GM12878 (cell line): ENCODE measurements around the gene PTPRD. TPM values are rescaled to one million over a fixed set of nuclear protein-coding genes. Genes with fewer than 3 reads are reported as not detected.

Experiments
- ATAC-seq: fragments of 200-7000 bp; cut with Tn5 transposase; 3 replicates; pipeline ENCODE4 v1.9.1; 2020; ENCODE audit warnings: mild to moderate bottlenecking, moderate library complexity
- BruUV-seq: library from RNA; stranded (reverse); fragments of 400-500 nt; replicated peaks from 2 replicates; lab custom pipeline; 2021; lab: Mats Ljungman, UMichigan
- CTCF ChIA-PET: fragments of 300-600 bp; sonication (Branson Sonifier 250); formaldehyde crosslinking; extraction: SDS; loops from one replicate; lab custom pipeline; 2021; ENCODE audit warnings: inconsistent platforms; lab: Yijun Ruan, JAX
- POLR2A ChIA-PET: fragments of 350-600 bp; formaldehyde crosslinking; extraction: SDS; loops from one replicate; lab custom pipeline; 2021; ENCODE audit warnings: inconsistent platforms; lab: Charles Lee
- RAD21 ChIA-PET: fragments of 300-600 bp; sonication (Branson Sonifier 250); formaldehyde crosslinking; loops from one replicate; lab custom pipeline; 2023; ENCODE audit warnings: antibody characterized with exemption; ENCODE audit not compliant: unreplicated experiment; lab: Charles Lee
- SMC1A ChIA-PET: fragments of 300-600 bp; sonication (Branson Sonifier 250); formaldehyde crosslinking; loops from one replicate; lab custom pipeline; 2023; ENCODE audit not compliant: unreplicated experiment, uncharacterized antibody; lab: Charles Lee
- DNase-seq: peaks from one replicate; pipeline ENCODE4 v3.0.0-alpha.2; 2011; ENCODE audit warnings: low read depth, low spot score
- FAIRE-seq: peaks from 3 replicates; lab custom pipeline; 2011; peaks lifted over from hg19 to GRCh38; lab: Jason Lieb, UNC
- H2AFZ ChIP-seq: 2 replicates; pipeline ENCODE4 v1.6.0; 2011; ENCODE audit warnings: low read depth, low read length, control low read depth; ENCODE audit not compliant: control insufficient read depth
- H3K27ac ChIP-seq: 2 replicates; pipeline ENCODE4 v1.5.1; 2011; ENCODE audit warnings: control low read depth; ENCODE audit not compliant: control insufficient read depth, insufficient read depth
- H3K27me3 ChIP-seq, 2 experiments: replicated peaks in 1 of 2; 2 replicates each; pipeline versions ENCODE4 v1.6.0 to v1.6.1; 2011; ENCODE audit warnings: low read length in 1 of 2; ENCODE audit not compliant: control insufficient read depth in 2 of 2, insufficient read depth in 2 of 2
- H3K36me3 ChIP-seq, 2 experiments: 2 replicates each; pipeline ENCODE4 v1.5.1; 2011; ENCODE audit warnings: low read length in 1 of 2; ENCODE audit not compliant: control insufficient read depth in 2 of 2, insufficient read depth in 2 of 2
- H3K4me1 ChIP-seq: 2 replicates; pipeline ENCODE4 v1.6.1; 2011; ENCODE audit warnings: mild to moderate bottlenecking, low read length, moderate library complexity, mixed read lengths; ENCODE audit not compliant: control insufficient read depth, insufficient read depth
- H3K4me2 ChIP-seq: 2 replicates; pipeline ENCODE4 v1.6.0; 2011; ENCODE audit warnings: control low read depth; ENCODE audit not compliant: control insufficient read depth, insufficient read depth
- H3K4me3 ChIP-seq: fragments of 200-600 bp; sonication (generic); 2 replicates; pipeline ENCODE4 v1.5.1; 2016
- H3K79me2 ChIP-seq: 2 replicates; pipeline ENCODE4 v1.6.0; 2011; ENCODE audit warnings: low read length; ENCODE audit not compliant: control insufficient read depth, insufficient read depth
- H3K9ac ChIP-seq: 2 replicates; pipeline ENCODE4 v1.8.0; 2011; ENCODE audit warnings: low read length, control low read depth, mixed read lengths; ENCODE audit not compliant: control insufficient read depth, insufficient read depth
- H3K9me3 ChIP-seq: replicated peaks from 3 replicates; pipeline ENCODE4 v1.5.1; 2011; ENCODE audit warnings: mild to moderate bottlenecking, low read length; ENCODE audit not compliant: control insufficient read depth, insufficient read depth
- H4K20me1 ChIP-seq: 2 replicates; pipeline ENCODE4 v1.6.0; 2011; ENCODE audit not compliant: control insufficient read depth, insufficient read depth
- CHD4 ChIP-seq: fragments of 200-600 bp; sonication (generic); IDR thresholded peaks from 2 replicates; pipeline ENCODE4 v1.6.1; 2016; ENCODE audit warnings: mild to moderate bottlenecking
- CREM ChIP-seq: IDR thresholded peaks from 2 replicates; pipeline ENCODE4 v1.6.1; 2014; ENCODE audit warnings: antibody characterized with exemption, low read depth
- EGR1 ChIP-seq, 2 experiments: IDR thresholded peaks; 1 replicate in 1 of 2; 2 replicates in 1 of 2; pipeline ENCODE4 v1.6.1; 2011 to 2012; ENCODE audit warnings: low read depth in 2 of 2, low read length in 2 of 2, borderline replicate concordance in 1 of 2, mild to moderate bottlenecking in 1 of 2, moderate library complexity in 1 of 2
- IKZF2 ChIP-seq, 2 experiments: fragments of 450-650 bp; IDR thresholded peaks; 2 replicates each; pipeline ENCODE4 v1.6.1; 2017; ENCODE audit warnings: mild to moderate bottlenecking in 2 of 2, moderate library complexity in 2 of 2
- MEF2A ChIP-seq: IDR thresholded peaks from 2 replicates; pipeline ENCODE4 v1.6.1; 2011; ENCODE audit warnings: low read depth, mild to moderate bottlenecking, low read length, moderate library complexity; ENCODE audit not compliant: insufficient read depth
- SMAD1 ChIP-seq: fragments of 450-650 bp; IDR thresholded peaks from 2 replicates; pipeline ENCODE4 v1.6.1; 2018; ENCODE audit warnings: mild to moderate bottlenecking, low read depth; ENCODE audit not compliant: partially characterized antibody
- TCF12 ChIP-seq: IDR thresholded peaks from 2 replicates; pipeline ENCODE4 v1.6.1; 2011; ENCODE audit warnings: low read depth, mild to moderate bottlenecking, low read length
- WGBS: methylation state at CpG from one replicate; pipeline ENCODE4 v1.1.6; 2016; ENCODE audit warnings: low lambda C conversion rate; ENCODE audit not compliant: insufficient replicate concordance, insufficient coverage; ENCODE audit errors: missing lambda C conversion rate; 5-methylcytosine and 5-hydroxymethylcytosine counted together
- in situ Hi-C: fragments of 300-500 bp; cut with MboI; formaldehyde crosslinking; loops from 9 replicates; pipeline ENCODE4 v1.14.3; 2018; ENCODE audit warnings: mixed read lengths
- intact Hi-C: fragments of 100-400 bp; cut with micrococcal nuclease; formaldehyde crosslinking; loops from one replicate; pipeline ENCODE4 v1.14.2; 2022; ENCODE audit not compliant: unreplicated experiment
- polyA plus RNA-seq, 11 experiments: library from polyadenylated mRNA; depleted of rRNA in 4 of 11; unstranded in 6 of 11; stranded (reverse) in 5 of 11; fragments of >200 nt; fragmentation: Nextera tagmentation in 4 of 11; fragmentation: Illumina TruSeq in 1 of 11; extraction: Ambion mirVana in 4 of 11; extraction: Trizol in 1 of 11; gene quantifications; 1 replicate in 1 of 11; 2 replicates in 10 of 11; pipeline versions ENCODE4 v1.2.1 to v1.2.3, GENCODE V29; 2011 to 2016; ENCODE audit warnings: inconsistent platforms in 2 of 11, missing spikeins in 2 of 11, low read depth in 1 of 11
- total RNA-seq, 4 experiments: library from RNA; depleted of rRNA in 3 of 4; stranded (reverse); fragments of >200 nt in 3 of 4; fragmentation: Illumina TruSeq in 1 of 4; extraction: Trizol in 1 of 4; gene quantifications; 2 replicates each; pipeline versions ENCODE4 v1.2.1 to v1.2.3, GENCODE V29; 2013 to 2021
- TF ChIP-seq, protein P1 (sequence below): fragments of 450-650 bp; conservative IDR thresholded peaks from 2 replicates; pipeline ENCODE4 v1.6.1; 2017; ENCODE audit warnings: mild to moderate bottlenecking, moderate library complexity
- TF ChIP-seq, protein P2 (sequence below): IDR thresholded peaks from 2 replicates; pipeline ENCODE4 v1.6.1; 2012; ENCODE audit warnings: low read length, inconsistent platforms
- TF ChIP-seq, protein P3 (sequence below): fragments of 450-650 bp; IDR thresholded peaks from 2 replicates; pipeline ENCODE4 v1.6.1; 2014; ENCODE audit warnings: mild to moderate bottlenecking

Gene PTPRD
- total and polyA plus RNA-seq, 10 of the 15 experiments (the other 5 are each of a cell fraction or from before 2014, with no cell fraction given): under 0.01 to 0.05 (median 0.01) TPM; not detected in 7

DNA sequence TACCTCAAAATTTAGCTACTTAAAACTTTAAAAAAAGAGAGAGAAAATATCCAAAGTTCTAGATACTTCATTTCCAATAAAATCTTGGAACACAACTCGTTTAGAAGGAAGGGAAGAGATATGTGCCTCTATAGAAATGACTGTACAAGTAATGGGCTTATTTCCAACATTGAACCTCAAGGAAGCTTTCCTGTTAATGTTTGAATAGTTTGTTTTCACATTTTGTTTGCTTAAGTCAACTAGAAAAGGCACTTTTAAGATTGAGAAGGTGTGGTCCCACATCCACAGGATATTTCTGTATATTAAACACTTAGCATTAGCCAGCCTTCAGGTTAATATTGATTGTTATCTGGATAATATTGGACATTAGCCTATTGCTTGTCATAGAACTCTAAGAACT lies 384.7 kb downstream of the PTPRD start:
- CTCF ChIA-PET: no interaction called here
- Histone ChIP-seq H2AFZ (no peak overlapping the region), H3K9me3 (no peaks in the 10 kb centered on the region), H3K27ac (no peak overlapping the region), H3K36me3 (no peaks in the 10 kb centered on the region), H3K4me1 (no peaks in the 10 kb centered on the region), H3K4me2 (no peak overlapping the region), H4K20me1 (no peaks in the 10 kb centered on the region)
- DNase-seq (no peak), ATAC-seq (no peak), FAIRE-seq (no peak)
- in situ Hi-C loops (no loop called here), intact Hi-C loops (no loop called here)
- no TSS peak for BruUV-seq
- SMC1A ChIA-PET: interaction anchor here (1.4 kb wide), 1 partner anchor 46 kb away, joined by 4 read pairs; no protein-coding TSS in a partner anchor
- TF ChIP-seq, protein P1, sequence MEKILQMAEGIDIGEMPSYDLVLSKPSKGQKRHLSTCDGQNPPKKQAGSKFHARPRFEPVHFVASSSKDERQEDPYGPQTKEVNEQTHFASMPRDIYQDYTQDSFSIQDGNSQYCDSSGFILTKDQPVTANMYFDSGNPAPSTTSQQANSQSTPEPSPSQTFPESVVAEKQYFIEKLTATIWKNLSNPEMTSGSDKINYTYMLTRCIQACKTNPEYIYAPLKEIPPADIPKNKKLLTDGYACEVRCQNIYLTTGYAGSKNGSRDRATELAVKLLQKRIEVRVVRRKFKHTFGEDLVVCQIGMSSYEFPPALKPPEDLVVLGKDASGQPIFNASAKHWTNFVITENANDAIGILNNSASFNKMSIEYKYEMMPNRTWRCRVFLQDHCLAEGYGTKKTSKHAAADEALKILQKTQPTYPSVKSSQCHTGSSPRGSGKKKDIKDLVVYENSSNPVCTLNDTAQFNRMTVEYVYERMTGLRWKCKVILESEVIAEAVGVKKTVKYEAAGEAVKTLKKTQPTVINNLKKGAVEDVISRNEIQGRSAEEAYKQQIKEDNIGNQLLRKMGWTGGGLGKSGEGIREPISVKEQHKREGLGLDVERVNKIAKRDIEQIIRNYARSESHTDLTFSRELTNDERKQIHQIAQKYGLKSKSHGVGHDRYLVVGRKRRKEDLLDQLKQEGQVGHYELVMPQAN: no peak
- TF ChIP-seq, all 136 proteins: peak for 0
- WGBS: 0% methylated on average over 1 of the region's 1 CpG
- RAD21 ChIA-PET: no interaction called here
- Histone ChIP-seq H3K4me3 (no peak overlapping the region), H3K9ac (no peak overlapping the region), H3K79me2 (no peaks in the 10 kb centered on the region), H3K27me3 (no peaks in the 10 kb centered on the region)
- POLR2A ChIA-PET: no interaction called here

DNA sequence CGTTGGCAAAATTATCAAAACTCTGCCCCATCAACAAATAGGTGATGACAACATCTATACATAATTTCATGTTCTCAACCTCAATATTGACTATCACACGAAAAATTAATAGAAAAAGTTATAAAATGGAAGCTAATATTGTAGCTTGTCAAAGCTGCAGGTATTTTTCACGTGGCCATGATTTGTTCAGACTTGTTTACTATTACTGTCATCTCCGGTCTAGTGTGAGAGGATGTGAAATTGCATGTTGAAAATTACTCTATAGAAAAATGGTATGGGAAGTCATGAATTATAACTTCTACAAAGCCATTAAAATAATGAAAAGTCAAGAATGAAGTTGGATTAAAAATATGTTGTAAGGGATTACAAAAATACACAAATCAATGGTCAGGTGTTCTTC lies 385.8 kb downstream of the PTPRD start:
- Histone ChIP-seq H3K4me2 (no peak overlapping the region), H3K9me3 (no peaks in the 10 kb centered on the region), H3K9ac (no peak overlapping the region), H4K20me1 (no peaks in the 10 kb centered on the region), H2AFZ (no peak overlapping the region), H3K79me2 (no peaks in the 10 kb centered on the region), H3K4me3 (no peak overlapping the region), H3K36me3 (no peaks in the 10 kb centered on the region), H3K4me1 (no peaks in the 10 kb centered on the region), H3K27ac (no peak overlapping the region), H3K27me3 (no peaks in the 10 kb centered on the region)
- no TSS peak for BruUV-seq
- in situ Hi-C loops (no loop called here), intact Hi-C loops (no loop called here)
- ChIA-PET CTCF (no interaction called here), SMC1A (no interaction called here), RAD21 (no interaction called here), POLR2A (no interaction called here)
- WGBS: 36% methylated on average over 4 of the region's 4 CpGs
- no peak for FAIRE-seq
- DNase-seq: no peak
- ATAC-seq: no peak
- TF ChIP-seq TCF12 (no peak), SMAD1 (no peak), IKZF2 (IDR thresholded peaks at IDR 0.05) (no peak), EGR1 (IDR thresholded peaks at IDR 0.05; ENCODE audit: borderline replicate concordance in 1 of 2, low read depth in 2 of 2, low read length in 2 of 2) (no peak), MEF2A (no peak), CREM (no peak), CHD4 (no peak)
- TF ChIP-seq, protein P2, sequence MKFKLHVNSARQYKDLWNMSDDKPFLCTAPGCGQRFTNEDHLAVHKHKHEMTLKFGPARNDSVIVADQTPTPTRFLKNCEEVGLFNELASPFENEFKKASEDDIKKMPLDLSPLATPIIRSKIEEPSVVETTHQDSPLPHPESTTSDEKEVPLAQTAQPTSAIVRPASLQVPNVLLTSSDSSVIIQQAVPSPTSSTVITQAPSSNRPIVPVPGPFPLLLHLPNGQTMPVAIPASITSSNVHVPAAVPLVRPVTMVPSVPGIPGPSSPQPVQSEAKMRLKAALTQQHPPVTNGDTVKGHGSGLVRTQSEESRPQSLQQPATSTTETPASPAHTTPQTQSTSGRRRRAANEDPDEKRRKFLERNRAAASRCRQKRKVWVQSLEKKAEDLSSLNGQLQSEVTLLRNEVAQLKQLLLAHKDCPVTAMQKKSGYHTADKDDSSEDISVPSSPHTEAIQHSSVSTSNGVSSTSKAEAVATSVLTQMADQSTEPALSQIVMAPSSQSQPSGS: no peak
- TF ChIP-seq, protein P3, sequence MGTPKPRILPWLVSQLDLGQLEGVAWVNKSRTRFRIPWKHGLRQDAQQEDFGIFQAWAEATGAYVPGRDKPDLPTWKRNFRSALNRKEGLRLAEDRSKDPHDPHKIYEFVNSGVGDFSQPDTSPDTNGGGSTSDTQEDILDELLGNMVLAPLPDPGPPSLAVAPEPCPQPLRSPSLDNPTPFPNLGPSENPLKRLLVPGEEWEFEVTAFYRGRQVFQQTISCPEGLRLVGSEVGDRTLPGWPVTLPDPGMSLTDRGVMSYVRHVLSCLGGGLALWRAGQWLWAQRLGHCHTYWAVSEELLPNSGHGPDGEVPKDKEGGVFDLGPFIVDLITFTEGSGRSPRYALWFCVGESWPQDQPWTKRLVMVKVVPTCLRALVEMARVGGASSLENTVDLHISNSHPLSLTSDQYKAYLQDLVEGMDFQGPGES: no peak
